Panc1 (cell line): ENCODE measurements around the gene TSPYL4. TPM values are rescaled to one million over a fixed set of nuclear protein-coding genes. Genes with fewer than 3 reads are reported as not detected.
A peak's percentile ranks its signal among the peaks of the same experiment; 100 is the strongest.

Source experiments
- ATAC-seq: fragments of 200-7000 bp; cut with Tn5 transposase; 2 replicates; pipeline ENCODE4 v1.9.1; 2020; ENCODE audit warnings: mild to moderate bottlenecking, moderate library complexity
- BruUV-seq: library from RNA; stranded (reverse); fragments of 400-500 nt; replicated peaks from 2 replicates; lab custom pipeline; 2021; lab: Mats Ljungman, UMichigan
- CTCF ChIA-PET: fragments of 300-600 bp; sonication (Branson Sonifier 250); formaldehyde crosslinking; loops from one replicate; lab custom pipeline; 2022; ENCODE audit warnings: antibody characterized with exemption; lab: Charles Lee
- POLR2A ChIA-PET: fragments of 300-600 bp; sonication (Branson Sonifier 250); formaldehyde crosslinking; loops from one replicate; lab custom pipeline; 2022; ENCODE audit warnings: antibody characterized with exemption; lab: Charles Lee
- DNase-seq: peaks from one replicate; pipeline ENCODE4 v3.0.0-alpha.2; 2010; ENCODE audit warnings: low read depth, low spot score
- H3K27ac ChIP-seq: 2 replicates; pipeline ENCODE4 v1.5.1; 2011; ENCODE audit warnings: mild to moderate bottlenecking, low read length, inconsistent platforms
- H3K27me3 ChIP-seq: fragments of 200-500 bp; sonication (Bioruptor generic); 2 replicates; pipeline ENCODE4 v1.6.0; 2014; ENCODE audit warnings: low read length, inconsistent platforms; ENCODE audit not compliant: control insufficient read depth, insufficient read depth
- H3K36me3 ChIP-seq: fragments of 200-500 bp; sonication (Bioruptor generic); 2 replicates; pipeline ENCODE4 v1.5.1; 2014; ENCODE audit warnings: inconsistent platforms, mild to moderate bottlenecking, low read length, moderate library complexity; ENCODE audit not compliant: control insufficient read depth, insufficient read depth
- H3K4me1 ChIP-seq: 2 replicates; pipeline ENCODE4 v1.5.1; 2011; ENCODE audit warnings: inconsistent platforms, mild to moderate bottlenecking, low read length, moderate library complexity; ENCODE audit not compliant: control insufficient read depth, insufficient read depth
- H3K4me3 ChIP-seq, 2 experiments: 2 replicates each; pipeline ENCODE4 v1.5.1; 2011 to 2012; ENCODE audit warnings: low read depth in 2 of 2, low read length in 2 of 2, mild to moderate bottlenecking in 2 of 2, inconsistent platforms in 1 of 2, moderate library complexity in 1 of 2
- H3K9me3 ChIP-seq: fragments of 200-500 bp; sonication (Bioruptor generic); 2 replicates; pipeline ENCODE4 v1.5.1; 2014; ENCODE audit warnings: low read depth, mild to moderate bottlenecking, inconsistent platforms, low read length, moderate library complexity; ENCODE audit not compliant: control insufficient read depth, insufficient read depth
- POLR2AphosphoS5 ChIP-seq: IDR thresholded peaks from 2 replicates; pipeline ENCODE4 v1.6.1; 2012; ENCODE audit warnings: mild to moderate bottlenecking, low read depth, low read length, moderate library complexity
- SIN3A ChIP-seq: IDR thresholded peaks from 2 replicates; pipeline ENCODE4 v1.6.1; 2012; ENCODE audit warnings: low read depth, mild to moderate bottlenecking, low read length, moderate library complexity, borderline replicate concordance; ENCODE audit not compliant: insufficient read depth
- TCF7L2 ChIP-seq: IDR thresholded peaks from 2 replicates; pipeline ENCODE4 v1.6.1; 2011; ENCODE audit warnings: mild to moderate bottlenecking, low read depth, low read length, inconsistent platforms
- in situ Hi-C: cut with HindIII; loops from 2 replicates; pipeline ENCODE4 v1.10.0; 2016; ENCODE audit warnings: low sequenced_read_pairs, low pct_unique_long_range_greater_than_20kb
- intact Hi-C: fragments of 100-400 bp; cut with micrococcal nuclease; formaldehyde crosslinking; loops from one replicate; pipeline ENCODE4 v1.10.0; 2022; ENCODE audit not compliant: unreplicated experiment
- total RNA-seq: library from RNA; stranded (reverse); gene quantifications from one replicate; pipeline ENCODE4 v1.2.1, GENCODE V29; 2021; ENCODE audit not compliant: unreplicated experiment
- TF ChIP-seq, protein P1 (sequence below), 2 experiments: IDR thresholded peaks; 2 replicates each; pipeline ENCODE4 v1.6.1; 2011 to 2012; ENCODE audit warnings: low read depth in 2 of 2, control low read depth in 1 of 2, low read length in 1 of 2, mild to moderate bottlenecking in 1 of 2, moderate library complexity in 1 of 2; ENCODE audit not compliant: insufficient read depth in 1 of 2
- TF ChIP-seq, protein P2 (sequence below): fragments of 450-650 bp; IDR thresholded peaks from 2 replicates; pipeline ENCODE4 v1.5.1; 2017; ENCODE audit warnings: mild to moderate bottlenecking

Gene TSPYL4
- total RNA-seq, 1 experiment from 2014 or later = 7.6 TPM

DNA sequence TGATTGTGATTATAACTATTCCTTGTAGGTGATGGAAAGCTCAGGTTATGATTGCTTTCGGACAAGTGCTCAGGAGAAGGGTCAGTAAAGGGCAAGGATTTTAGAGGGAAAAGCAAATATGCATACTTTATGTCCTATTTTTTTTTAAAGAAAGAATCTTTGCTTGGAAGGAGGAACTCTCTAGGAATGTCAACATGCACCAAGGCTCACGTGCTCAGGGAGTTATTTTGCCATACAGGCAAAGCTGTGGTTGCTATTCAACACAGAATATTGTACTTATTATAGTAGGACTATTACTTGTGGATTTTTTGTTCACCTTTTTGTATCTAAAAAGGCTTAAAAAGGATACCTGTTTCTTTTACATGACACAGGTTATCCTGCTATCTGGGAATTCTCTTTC is 28.8 kb upstream of the TSPYL4 start:
- no peak for ATAC-seq
- H3K4me1 ChIP-seq = peaks cover 17% of the 10 kb centered on the region
- no peak for DNase-seq
- H3K9me3 ChIP-seq = no peaks in the 10 kb centered on the region
- H3K4me3 ChIP-seq = no peak overlapping the region
- intact Hi-C loops (no loop called here), in situ Hi-C loops (no loop called here)
- ChIA-PET POLR2A (no interaction called here), CTCF (no interaction called here)
- TF ChIP-seq SIN3A = no peak
- TF ChIP-seq TCF7L2 = no peak
- TF ChIP-seq POLR2AphosphoS5 = no peak
- TF ChIP-seq, protein P1, sequence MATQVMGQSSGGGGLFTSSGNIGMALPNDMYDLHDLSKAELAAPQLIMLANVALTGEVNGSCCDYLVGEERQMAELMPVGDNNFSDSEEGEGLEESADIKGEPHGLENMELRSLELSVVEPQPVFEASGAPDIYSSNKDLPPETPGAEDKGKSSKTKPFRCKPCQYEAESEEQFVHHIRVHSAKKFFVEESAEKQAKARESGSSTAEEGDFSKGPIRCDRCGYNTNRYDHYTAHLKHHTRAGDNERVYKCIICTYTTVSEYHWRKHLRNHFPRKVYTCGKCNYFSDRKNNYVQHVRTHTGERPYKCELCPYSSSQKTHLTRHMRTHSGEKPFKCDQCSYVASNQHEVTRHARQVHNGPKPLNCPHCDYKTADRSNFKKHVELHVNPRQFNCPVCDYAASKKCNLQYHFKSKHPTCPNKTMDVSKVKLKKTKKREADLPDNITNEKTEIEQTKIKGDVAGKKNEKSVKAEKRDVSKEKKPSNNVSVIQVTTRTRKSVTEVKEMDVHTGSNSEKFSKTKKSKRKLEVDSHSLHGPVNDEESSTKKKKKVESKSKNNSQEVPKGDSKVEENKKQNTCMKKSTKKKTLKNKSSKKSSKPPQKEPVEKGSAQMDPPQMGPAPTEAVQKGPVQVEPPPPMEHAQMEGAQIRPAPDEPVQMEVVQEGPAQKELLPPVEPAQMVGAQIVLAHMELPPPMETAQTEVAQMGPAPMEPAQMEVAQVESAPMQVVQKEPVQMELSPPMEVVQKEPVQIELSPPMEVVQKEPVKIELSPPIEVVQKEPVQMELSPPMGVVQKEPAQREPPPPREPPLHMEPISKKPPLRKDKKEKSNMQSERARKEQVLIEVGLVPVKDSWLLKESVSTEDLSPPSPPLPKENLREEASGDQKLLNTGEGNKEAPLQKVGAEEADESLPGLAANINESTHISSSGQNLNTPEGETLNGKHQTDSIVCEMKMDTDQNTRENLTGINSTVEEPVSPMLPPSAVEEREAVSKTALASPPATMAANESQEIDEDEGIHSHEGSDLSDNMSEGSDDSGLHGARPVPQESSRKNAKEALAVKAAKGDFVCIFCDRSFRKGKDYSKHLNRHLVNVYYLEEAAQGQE (IDR thresholded peaks at IDR 0.05; ENCODE audit: insufficient read depth in 1 of 2, low read depth in 2 of 2, low read length in 1 of 2) = no peak
- TF ChIP-seq, protein P2, sequence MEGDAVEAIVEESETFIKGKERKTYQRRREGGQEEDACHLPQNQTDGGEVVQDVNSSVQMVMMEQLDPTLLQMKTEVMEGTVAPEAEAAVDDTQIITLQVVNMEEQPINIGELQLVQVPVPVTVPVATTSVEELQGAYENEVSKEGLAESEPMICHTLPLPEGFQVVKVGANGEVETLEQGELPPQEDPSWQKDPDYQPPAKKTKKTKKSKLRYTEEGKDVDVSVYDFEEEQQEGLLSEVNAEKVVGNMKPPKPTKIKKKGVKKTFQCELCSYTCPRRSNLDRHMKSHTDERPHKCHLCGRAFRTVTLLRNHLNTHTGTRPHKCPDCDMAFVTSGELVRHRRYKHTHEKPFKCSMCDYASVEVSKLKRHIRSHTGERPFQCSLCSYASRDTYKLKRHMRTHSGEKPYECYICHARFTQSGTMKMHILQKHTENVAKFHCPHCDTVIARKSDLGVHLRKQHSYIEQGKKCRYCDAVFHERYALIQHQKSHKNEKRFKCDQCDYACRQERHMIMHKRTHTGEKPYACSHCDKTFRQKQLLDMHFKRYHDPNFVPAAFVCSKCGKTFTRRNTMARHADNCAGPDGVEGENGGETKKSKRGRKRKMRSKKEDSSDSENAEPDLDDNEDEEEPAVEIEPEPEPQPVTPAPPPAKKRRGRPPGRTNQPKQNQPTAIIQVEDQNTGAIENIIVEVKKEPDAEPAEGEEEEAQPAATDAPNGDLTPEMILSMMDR = no peak
- no TSS peak for BruUV-seq
- H3K36me3 ChIP-seq = no peaks in the 10 kb centered on the region
- H3K27ac ChIP-seq = no peak overlapping the region
- H3K27me3 ChIP-seq = no peaks in the 10 kb centered on the region

DNA sequence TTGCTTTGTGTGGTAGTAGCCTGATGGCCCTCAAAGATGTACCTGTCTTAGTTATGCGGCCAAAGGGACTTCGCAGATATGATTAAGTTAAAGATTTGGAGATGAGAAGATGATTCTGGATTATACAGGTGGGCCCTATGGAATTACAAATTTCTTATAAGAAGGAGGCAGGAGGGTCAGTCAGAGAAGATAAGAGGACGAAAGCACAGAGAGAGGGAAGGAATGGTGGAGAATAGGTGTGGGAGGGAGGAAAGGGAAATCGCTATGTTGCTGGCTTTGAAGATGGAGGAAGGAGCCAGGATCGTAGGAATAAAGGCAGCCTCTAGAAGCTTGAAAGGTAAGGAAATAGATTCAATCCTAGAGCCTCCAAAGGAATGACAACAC is 27.1 kb upstream of the TSPYL4 start:
- peaks cover 8% of the 10 kb centered on the region for H3K36me3 ChIP-seq
- TF ChIP-seq, protein P1 (IDR thresholded peaks at IDR 0.05; ENCODE audit: insufficient read depth in 1 of 2, low read depth in 2 of 2, low read length in 1 of 2) = no peak
- TF ChIP-seq, protein P2 = peak; percentile 4; the same call in 1 of the 2 replicates
- H3K4me3 ChIP-seq = peak overlapping the region; percentile 91 to 92
- BruUV-seq = no TSS peak
- ChIA-PET CTCF (interaction anchor here (2.5 kb wide), 1 partner anchor 13 kb away, joined by 8 read pairs; no protein-coding TSS in a partner anchor), POLR2A (no interaction called here)
- ATAC-seq (no peak), DNase-seq (no peak)
- in situ Hi-C loops (no loop called here), intact Hi-C loops (no loop called here)
- H3K9me3 ChIP-seq = no peaks in the 10 kb centered on the region
- H3K4me1 ChIP-seq = peaks cover 25% of the 10 kb centered on the region
- H3K27me3 ChIP-seq = no peaks in the 10 kb centered on the region
- peak overlapping the region; percentile 98 for H3K27ac ChIP-seq
